ACC112 (cell line): Measurements from ENCODE around the gene ERICH6.

ENCODE experiments used
- H2AFZ ChIP-seq: fragments of 200-600 bp; sonication (generic); one replicate; pipeline ENCODE4 v1.6.0; 2017; ENCODE audit warnings: antibody characterized with exemption, low read length; ENCODE audit not compliant: unreplicated experiment
- H3K27ac ChIP-seq: fragments of 200-600 bp; sonication (generic); 2 replicates; pipeline ENCODE4 v1.5.1; 2014; ENCODE audit warnings: low read depth, mild to moderate bottlenecking, antibody characterized with exemption, low read length, moderate library complexity
- H3K27me3 ChIP-seq: fragments of 200-600 bp; sonication (generic); 2 replicates; pipeline ENCODE4 v1.6.1; 2014; ENCODE audit warnings: mild to moderate bottlenecking, antibody characterized with exemption, low read length, moderate library complexity, mixed read lengths; ENCODE audit not compliant: insufficient read depth
- H3K36me3 ChIP-seq: fragments of 200-600 bp; sonication (generic); 2 replicates; pipeline ENCODE4 v1.6.1; 2016; ENCODE audit warnings: mild to moderate bottlenecking, antibody characterized with exemption, low read length, moderate library complexity, mixed read lengths; ENCODE audit not compliant: insufficient read depth
- H3K4me1 ChIP-seq: fragments of 200-600 bp; sonication (generic); one replicate; pipeline ENCODE4 v1.6.1; 2016; ENCODE audit warnings: low read length, mixed read lengths; ENCODE audit not compliant: insufficient read depth, unreplicated experiment, control insufficient read depth
- H3K4me3 ChIP-seq: fragments of 200-600 bp; sonication (generic); 2 replicates; pipeline ENCODE4 v1.5.1; 2014; ENCODE audit warnings: mild to moderate bottlenecking, low read depth, low read length
- H3K79me2 ChIP-seq: fragments of 200-600 bp; sonication (generic); one replicate; pipeline ENCODE4 v1.6.0; 2016; ENCODE audit warnings: low read length; ENCODE audit not compliant: control insufficient read depth, unreplicated experiment, insufficient read depth

The ERICH6 gene

GRCh38 chr3:150720444-150720843, 16.7 kb upstream of the ERICH6 start:
- Histone ChIP-seq H3K36me3 (no peaks in the 10 kb centered on the region), H3K79me2 (no peaks in the 10 kb centered on the region), H3K4me3 (no peak overlapping the region), H3K27ac (no peak overlapping the region), H3K27me3 (no peaks in the 10 kb centered on the region), H2AFZ (no peak overlapping the region), H3K4me1 (peaks cover 9% of the 10 kb centered on the region)

- Histone ChIP-seq H3K4me3 (no peak overlapping the region), H3K36me3 (peaks cover 16% of the 10 kb centered on the region), H3K4me1 (peaks cover 1% of the 10 kb centered on the region), H3K79me2 (no peaks in the 10 kb centered on the region), H2AFZ (no peak overlapping the region), H3K27me3 (no peaks in the 10 kb centered on the region), H3K27ac (no peak overlapping the region)
These were observed 6.4 kb upstream of the ERICH6 start for GRCh38 chr3:150710097-150710496.

GRCh38 chr3:150703299-150703755, 393 bp downstream of the ERICH6 start:
- Histone ChIP-seq H3K4me3 (peak overlapping the region; percentile 96), H3K36me3 (peaks cover 7% of the 10 kb centered on the region; the same call in 1 of the 2 replicates), H3K27me3 (no peaks in the 10 kb centered on the region), H3K79me2 (no peaks in the 10 kb centered on the region), H2AFZ (peak overlapping the region; percentile 92), H3K27ac (peak overlapping the region; percentile 80), H3K4me1 (peaks cover 3% of the 10 kb centered on the region)

DNA sequence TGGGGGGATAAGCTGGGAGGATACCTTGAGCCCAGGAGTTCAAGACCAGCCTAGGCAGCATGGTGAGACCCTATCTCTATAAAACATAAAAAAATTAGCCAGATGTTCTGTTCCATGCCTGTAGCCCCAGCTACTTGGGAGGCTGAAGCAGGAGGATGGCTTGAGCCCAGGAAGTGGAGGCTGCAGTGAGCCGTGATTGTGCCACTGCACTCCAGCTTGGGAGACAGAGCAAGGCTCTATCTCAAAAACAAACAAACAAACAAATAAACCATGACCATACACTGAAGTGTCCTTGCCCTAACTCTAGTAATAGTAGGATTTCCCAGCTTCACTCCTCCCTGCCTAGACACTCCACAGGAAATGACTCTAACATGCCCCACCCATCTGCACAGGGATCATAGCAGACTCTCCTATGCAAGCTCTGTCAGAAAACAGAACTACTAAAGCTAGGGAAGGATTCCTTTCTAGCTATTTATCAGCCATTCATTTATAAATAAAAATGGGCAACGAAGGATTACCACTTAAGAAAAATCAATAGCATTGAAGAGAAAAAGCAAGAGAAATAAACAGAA, 4.6 kb downstream of the ERICH6 start:
- Histone ChIP-seq H3K36me3 (no peaks in the 10 kb centered on the region), H3K4me1 (no peaks in the 10 kb centered on the region), H3K79me2 (no peaks in the 10 kb centered on the region), H3K4me3 (no peak overlapping the region), H2AFZ (no peak overlapping the region), H3K27me3 (no peaks in the 10 kb centered on the region), H3K27ac (no peak overlapping the region)

- H2AFZ ChIP-seq: no peak overlapping the region
- H3K4me1 ChIP-seq: no peaks in the 10 kb centered on the region
- no peak overlapping the region for H3K27ac ChIP-seq
- H3K36me3 ChIP-seq: 0 out of 2 replicates have a peak, but pooled peaks cover 2% of the 10 kb centered on the region
- no peak overlapping the region for H3K4me3 ChIP-seq
- no peaks in the 10 kb centered on the region for H3K79me2 ChIP-seq
- H3K27me3 ChIP-seq: no peaks in the 10 kb centered on the region
These were observed 6.1 kb downstream of the ERICH6 start for GRCh38 chr3:150697646-150698045.

- H3K79me2 ChIP-seq: no peaks in the 10 kb centered on the region
- no peak overlapping the region for H3K27ac ChIP-seq
- no peaks in the 10 kb centered on the region for H3K4me1 ChIP-seq
- H3K4me3 ChIP-seq: no peak overlapping the region
- H3K27me3 ChIP-seq: peaks cover 9% of the 10 kb centered on the region; the same call in 1 of the 2 replicates
- 0 out of 2 replicates have a peak, but pooled peaks cover 2% of the 10 kb centered on the region for H3K36me3 ChIP-seq
- H2AFZ ChIP-seq: no peak overlapping the region
These were observed 12.2 kb downstream of the ERICH6 start for GRCh38 chr3:150691414-150692040.

GRCh38 chr3:150687613-150688012, 16.1 kb downstream of the ERICH6 start:
- no peak overlapping the region for H2AFZ ChIP-seq
- no peaks in the 10 kb centered on the region for H3K79me2 ChIP-seq
- peaks cover 9% of the 10 kb centered on the region; the same call in 1 of the 2 replicates for H3K27me3 ChIP-seq
- no peaks in the 10 kb centered on the region for H3K36me3 ChIP-seq
- no peaks in the 10 kb centered on the region for H3K4me1 ChIP-seq
- no peak overlapping the region for H3K4me3 ChIP-seq
- no peak overlapping the region for H3K27ac ChIP-seq

DNA sequence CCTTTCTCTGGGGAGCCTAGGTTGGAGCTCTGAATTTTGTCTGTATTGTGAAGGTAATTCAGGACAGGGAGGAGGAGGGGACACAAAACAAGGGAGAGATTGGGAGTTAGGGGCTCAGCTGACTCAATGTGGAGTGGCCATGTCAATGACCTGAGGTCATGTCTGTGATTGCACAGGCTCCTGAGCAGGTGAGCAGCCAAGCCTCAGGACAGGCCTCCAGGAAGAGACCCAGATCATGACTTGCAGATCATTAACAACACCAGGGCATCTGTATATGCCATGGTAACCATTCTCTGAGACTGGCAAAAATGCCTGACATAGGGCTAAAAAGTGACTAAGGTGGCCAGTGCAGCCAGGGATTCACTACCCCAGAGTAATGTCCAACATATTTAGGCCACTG, 20.9 kb downstream of the ERICH6 start:
- no peaks in the 10 kb centered on the region for H3K4me1 ChIP-seq
- H3K36me3 ChIP-seq: no peaks in the 10 kb centered on the region
- no peak overlapping the region for H2AFZ ChIP-seq
- peaks cover 9% of the 10 kb centered on the region; the same call in 1 of the 2 replicates for H3K27me3 ChIP-seq
- H3K4me3 ChIP-seq: no peak overlapping the region
- no peak overlapping the region for H3K27ac ChIP-seq
- no peaks in the 10 kb centered on the region for H3K79me2 ChIP-seq

DNA sequence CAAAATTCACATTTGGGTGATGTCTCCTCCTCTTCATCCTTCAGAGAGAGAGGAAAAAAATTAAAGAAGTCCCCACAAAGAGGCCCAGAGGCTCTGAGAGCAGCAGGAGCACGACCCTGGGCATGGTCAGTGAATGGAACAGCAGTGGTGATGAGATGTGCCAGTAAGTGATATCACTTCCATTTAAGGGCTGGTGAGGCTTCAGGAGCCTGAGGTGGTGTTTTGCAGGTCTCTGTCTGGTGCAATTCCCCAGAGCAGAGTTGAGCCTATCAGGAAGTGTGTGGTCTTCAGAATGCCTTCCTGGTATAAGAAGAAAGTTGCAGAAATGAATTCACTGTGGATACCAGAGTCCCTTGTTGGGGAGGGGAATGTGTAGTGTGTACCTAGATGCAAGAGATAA, 21.4 kb downstream of the ERICH6 start:
- Histone ChIP-seq H3K36me3 (no peaks in the 10 kb centered on the region), H3K4me3 (no peak overlapping the region), H2AFZ (no peak overlapping the region), H3K4me1 (no peaks in the 10 kb centered on the region), H3K79me2 (no peaks in the 10 kb centered on the region), H3K27ac (no peak overlapping the region), H3K27me3 (peaks cover 4% of the 10 kb centered on the region; the same call in 1 of the 2 replicates)

DNA sequence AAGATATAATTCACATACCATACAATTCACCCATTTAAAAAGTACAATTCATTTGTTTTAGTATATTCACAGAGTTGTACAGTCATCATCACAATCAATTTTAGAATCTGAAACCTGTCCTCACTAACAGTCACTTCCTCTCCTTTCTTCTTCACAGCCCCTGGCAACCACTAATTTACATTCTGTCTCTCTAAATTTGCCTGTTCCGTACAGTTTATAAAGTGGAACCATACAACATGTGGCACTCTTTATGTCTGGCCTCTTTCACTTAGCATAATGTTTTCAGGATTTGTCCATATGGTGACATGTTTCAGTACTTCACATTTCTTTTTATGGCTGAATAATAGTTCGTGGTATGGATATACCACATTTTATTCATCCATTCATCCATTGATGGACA, 22.7 kb downstream of the ERICH6 start:
- Histone ChIP-seq H3K79me2 (no peaks in the 10 kb centered on the region), H3K27me3 (no peaks in the 10 kb centered on the region), H3K36me3 (no peaks in the 10 kb centered on the region), H3K27ac (no peak overlapping the region), H3K4me3 (no peak overlapping the region), H3K4me1 (no peaks in the 10 kb centered on the region), H2AFZ (no peak overlapping the region)

DNA sequence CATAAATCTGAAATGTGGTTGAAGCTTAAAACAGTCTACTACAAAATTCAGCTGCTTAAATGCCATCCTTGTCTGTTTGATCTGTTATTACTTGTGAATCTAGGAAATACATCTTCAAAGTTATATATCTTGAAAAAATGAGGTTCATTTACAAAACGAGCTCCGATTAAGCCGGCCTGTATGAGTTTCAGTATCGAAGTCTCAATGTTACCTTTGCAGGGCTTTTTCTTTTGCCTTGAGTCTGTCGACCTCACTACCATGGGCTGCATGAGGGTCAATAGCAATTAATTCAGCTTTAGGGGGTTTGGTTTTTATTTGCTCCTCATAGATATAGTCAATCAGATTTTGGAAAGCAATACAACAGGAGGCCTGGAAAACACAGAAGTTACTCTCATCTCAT, 23.2 kb downstream of the ERICH6 start:
- Histone ChIP-seq H2AFZ (no peak overlapping the region), H3K27me3 (no peaks in the 10 kb centered on the region), H3K27ac (no peak overlapping the region), H3K79me2 (no peaks in the 10 kb centered on the region), H3K36me3 (no peaks in the 10 kb centered on the region), H3K4me1 (no peaks in the 10 kb centered on the region), H3K4me3 (no peak overlapping the region)
